ENCODE data around the gene ASAP3.

DNA sequence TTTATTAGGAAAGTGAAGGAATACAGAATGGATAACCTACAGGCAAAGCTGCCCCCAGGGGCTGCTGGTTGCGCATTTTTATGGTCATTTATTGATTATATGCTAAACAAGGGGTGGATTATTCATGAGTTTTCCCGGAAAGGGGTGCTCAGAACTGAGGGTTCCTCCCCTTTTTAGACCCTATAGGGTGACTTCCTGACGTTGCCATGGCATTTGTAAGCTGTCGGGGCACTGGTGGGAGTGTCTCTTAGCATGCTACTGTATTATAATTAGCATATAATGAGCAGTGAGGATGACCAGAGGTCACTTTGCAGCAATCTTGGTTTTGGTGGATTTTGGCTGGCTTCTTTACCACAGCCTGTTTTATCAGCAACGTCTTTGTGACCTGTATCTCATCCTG is 5.9 kb upstream of the ASAP3 start:
- TF ChIP-seq, protein P1, sequence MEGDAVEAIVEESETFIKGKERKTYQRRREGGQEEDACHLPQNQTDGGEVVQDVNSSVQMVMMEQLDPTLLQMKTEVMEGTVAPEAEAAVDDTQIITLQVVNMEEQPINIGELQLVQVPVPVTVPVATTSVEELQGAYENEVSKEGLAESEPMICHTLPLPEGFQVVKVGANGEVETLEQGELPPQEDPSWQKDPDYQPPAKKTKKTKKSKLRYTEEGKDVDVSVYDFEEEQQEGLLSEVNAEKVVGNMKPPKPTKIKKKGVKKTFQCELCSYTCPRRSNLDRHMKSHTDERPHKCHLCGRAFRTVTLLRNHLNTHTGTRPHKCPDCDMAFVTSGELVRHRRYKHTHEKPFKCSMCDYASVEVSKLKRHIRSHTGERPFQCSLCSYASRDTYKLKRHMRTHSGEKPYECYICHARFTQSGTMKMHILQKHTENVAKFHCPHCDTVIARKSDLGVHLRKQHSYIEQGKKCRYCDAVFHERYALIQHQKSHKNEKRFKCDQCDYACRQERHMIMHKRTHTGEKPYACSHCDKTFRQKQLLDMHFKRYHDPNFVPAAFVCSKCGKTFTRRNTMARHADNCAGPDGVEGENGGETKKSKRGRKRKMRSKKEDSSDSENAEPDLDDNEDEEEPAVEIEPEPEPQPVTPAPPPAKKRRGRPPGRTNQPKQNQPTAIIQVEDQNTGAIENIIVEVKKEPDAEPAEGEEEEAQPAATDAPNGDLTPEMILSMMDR (IDR thresholded peaks at IDR 0.05; ENCODE audit: borderline replicate concordance, extremely low read depth, low read length, poor library complexity, severe bottlenecking): no peak
- TF ChIP-seq EZH2 (IDR thresholded peaks at IDR 0.05; ENCODE audit: borderline replicate concordance, low read depth, low read length, severe bottlenecking): no peak
